ENCODE data around the gene MYBPC3.

- TF ChIP-seq CTCF (IDR thresholded peaks at IDR 0.05) (no peak), EP300 (IDR thresholded peaks at IDR 0.05) (no peak), POLR2AphosphoS5 (IDR thresholded peaks at IDR 0.05) (peak in 1 of 2 donors; percentile 33), POLR2A (IDR thresholded peaks at IDR 0.05; ENCODE audit: low read depth) (no peak)
Measured at GRCh38 chr11:47378010-47378835, 25.7 kb upstream of the MYBPC3 start, which contains the start of gene SPI1.
